ENCODE measurements around the gene LAMA1. TPM values are rescaled to one million over a fixed set of nuclear protein-coding genes. Genes with fewer than 3 reads are reported as not detected.

The LAMA1 gene
- polyA plus RNA-seq, 1 donor from 2014 or later: 10.3 TPM

- Histone ChIP-seq H3K4me3 (ENCODE audit: low read length) (no peak overlapping the region), H3K4me2 (ENCODE audit: low read length) (no peak overlapping the region), H3K9me3 (ENCODE audit: low read length) (no peaks in the 10 kb centered on the region), H3K27ac (ENCODE audit: low read length) (no peak overlapping the region), H3K79me2 (replicated peaks; ENCODE audit: insufficient read depth, low read length) (no peaks in the 10 kb centered on the region), H4K20me1 (ENCODE audit: insufficient read depth) (no peaks in the 10 kb centered on the region), H3K36me3 (ENCODE audit: insufficient read depth, low read length) (no peaks in the 10 kb centered on the region), H3K27me3 (ENCODE audit: insufficient read depth, low read depth, low read length) (no peaks in the 10 kb centered on the region), H2AFZ (ENCODE audit: low read depth, low read length) (no peak overlapping the region), H3F3A (ENCODE audit: insufficient read depth, low read length, poor library complexity, severe bottlenecking) (no peaks in the 10 kb centered on the region), H3K9me2 (ENCODE audit: insufficient read depth, low read length) (no peaks in the 10 kb centered on the region), H3K9ac (ENCODE audit: low read length) (no peak overlapping the region)
- TF ChIP-seq CTCF (IDR thresholded peaks at IDR 0.05; ENCODE audit: poor library complexity, severe bottlenecking) (no peak), EZH2 (IDR thresholded peaks at IDR 0.05; ENCODE audit: borderline replicate concordance, insufficient read depth, low read length, poor library complexity, severe bottlenecking) (no peak), TAF1 (IDR thresholded peaks at IDR 0.05; ENCODE audit: low read depth) (no peak), REST (IDR thresholded peaks at IDR 0.05; ENCODE audit: borderline replicate concordance) (no peak), RAD21 (conservative IDR thresholded peaks at IDR 0.05) (no peak), MXI1 (conservative IDR thresholded peaks at IDR 0.05; ENCODE audit: poor library complexity, severe bottlenecking) (no peak), EP300 (conservative IDR thresholded peaks at IDR 0.05; ENCODE audit: poor library complexity, severe bottlenecking) (no peak), POLR2AphosphoS5 (IDR thresholded peaks at IDR 0.05) (no peak), SMC3 (conservative IDR thresholded peaks at IDR 0.05; ENCODE audit: poor library complexity) (no peak)
Observed at GRCh38 chr18:7047336-7047735, 70.3 kb downstream of the LAMA1 start.

- Histone ChIP-seq H3F3A (ENCODE audit: insufficient read depth, low read length, poor library complexity, severe bottlenecking) (no peaks in the 10 kb centered on the region), H3K9me2 (ENCODE audit: insufficient read depth, low read length) (no peaks in the 10 kb centered on the region), H3K4me3 (ENCODE audit: low read length) (no peak overlapping the region), H4K20me1 (ENCODE audit: insufficient read depth) (no peaks in the 10 kb centered on the region), H3K9me3 (ENCODE audit: low read length) (no peaks in the 10 kb centered on the region), H3K4me2 (ENCODE audit: low read length) (no peak overlapping the region), H3K27me3 (ENCODE audit: insufficient read depth, low read depth, low read length) (no peaks in the 10 kb centered on the region), H3K79me2 (replicated peaks; ENCODE audit: insufficient read depth, low read length) (no peaks in the 10 kb centered on the region), H3K36me3 (ENCODE audit: insufficient read depth, low read length) (no peaks in the 10 kb centered on the region), H3K27ac (ENCODE audit: low read length) (no peak overlapping the region), H3K9ac (ENCODE audit: low read length) (no peak overlapping the region), H2AFZ (ENCODE audit: low read depth, low read length) (no peak overlapping the region)
- no peak for TF ChIP-seq RAD21 (conservative IDR thresholded peaks at IDR 0.05)
- TF ChIP-seq SMC3 (conservative IDR thresholded peaks at IDR 0.05; ENCODE audit: poor library complexity): no peak
- no peak for TF ChIP-seq EP300 (conservative IDR thresholded peaks at IDR 0.05; ENCODE audit: poor library complexity, severe bottlenecking)
- no peak for TF ChIP-seq POLR2AphosphoS5 (IDR thresholded peaks at IDR 0.05)
- no peak for TF ChIP-seq REST (IDR thresholded peaks at IDR 0.05; ENCODE audit: borderline replicate concordance)
Observed at GRCh38 chr18:7038330-7038851, 79.2 kb downstream of the LAMA1 start.

All from neural cell (in vitro differentiated cells).